KMS-11 (cell line): ENCODE results near the gene GDPD2.
A peak's percentile ranks its signal among the peaks of the same experiment; 100 is the strongest.

Experiments
- H2AFZ ChIP-seq: fragments of 200-600 bp; sonication (generic); 2 replicates; pipeline ENCODE4 v1.6.1; 2016; ENCODE audit warnings: antibody characterized with exemption, mixed run types, low read depth
- H3K27ac ChIP-seq: fragments of 200-600 bp; sonication (generic); 2 replicates; pipeline ENCODE4 v1.6.1; 2016; ENCODE audit warnings: mild to moderate bottlenecking, mixed run types
- H3K27me3 ChIP-seq: fragments of 200-600 bp; sonication (generic); 2 replicates; pipeline ENCODE4 v1.6.1; 2017; ENCODE audit warnings: mild to moderate bottlenecking, low read depth, mixed run types, moderate library complexity; ENCODE audit not compliant: insufficient read depth
- H3K36me3 ChIP-seq: fragments of 200-600 bp; sonication (generic); 2 replicates; pipeline ENCODE4 v1.6.1; 2017; ENCODE audit warnings: mild to moderate bottlenecking, mixed run types; ENCODE audit not compliant: insufficient read depth
- H3K4me1 ChIP-seq: fragments of 200-600 bp; sonication (generic); 2 replicates; pipeline ENCODE4 v1.6.1; 2016; ENCODE audit warnings: mild to moderate bottlenecking, low read depth, mixed run types; ENCODE audit not compliant: poor library complexity, severe bottlenecking
- H3K4me2 ChIP-seq: fragments of 200-600 bp; sonication (generic); 2 replicates; pipeline ENCODE4 v1.7.0; 2016; ENCODE audit warnings: mild to moderate bottlenecking, mixed run types
- H3K4me3 ChIP-seq: fragments of 200-600 bp; sonication (generic); IDR thresholded peaks from 2 replicates; pipeline ENCODE4 v1.6.1; 2017; ENCODE audit warnings: low read depth, low read length, mixed read lengths; ENCODE audit not compliant: insufficient read depth
- H3K79me2 ChIP-seq: fragments of 200-600 bp; sonication (generic); 2 replicates; pipeline ENCODE4 v1.6.1; 2016; ENCODE audit warnings: low read depth, mixed run types; ENCODE audit not compliant: insufficient read depth
- H3K9ac ChIP-seq: fragments of 200-600 bp; sonication (generic); 2 replicates; pipeline ENCODE4 v1.6.1; 2016; ENCODE audit warnings: mild to moderate bottlenecking, mixed run types
- H4K20me1 ChIP-seq: fragments of 200-600 bp; sonication (generic); 2 replicates; pipeline ENCODE4 v1.6.1; 2016; ENCODE audit warnings: mild to moderate bottlenecking, mixed run types; ENCODE audit not compliant: insufficient read depth
- CTCF ChIP-seq: fragments of 200-600 bp; sonication (generic); conservative IDR thresholded peaks from 2 replicates; pipeline ENCODE4 v1.6.1; 2017; ENCODE audit warnings: low read depth, mild to moderate bottlenecking, antibody characterized with exemption, low read length, moderate library complexity, mixed read lengths

The GDPD2 gene

GRCh38 chrX:70434914-70435586, 11.9 kb downstream of the GDPD2 start:
- Histone ChIP-seq H3K4me2 (peak overlapping the region; percentile 64), H2AFZ (peak overlapping the region; percentile 38; the same call in 1 of the 2 replicates), H3K27me3 (no peaks in the 10 kb centered on the region), H3K4me3 (no peak overlapping the region), H3K79me2 (no peaks in the 10 kb centered on the region), H3K36me3 (no peaks in the 10 kb centered on the region), H3K4me1 (peaks cover 53% of the 10 kb centered on the region), H4K20me1 (no peaks in the 10 kb centered on the region), H3K27ac (peak overlapping the region; percentile 70), H3K9ac (peak overlapping the region; percentile 96)
- no peak for TF ChIP-seq CTCF

DNA sequence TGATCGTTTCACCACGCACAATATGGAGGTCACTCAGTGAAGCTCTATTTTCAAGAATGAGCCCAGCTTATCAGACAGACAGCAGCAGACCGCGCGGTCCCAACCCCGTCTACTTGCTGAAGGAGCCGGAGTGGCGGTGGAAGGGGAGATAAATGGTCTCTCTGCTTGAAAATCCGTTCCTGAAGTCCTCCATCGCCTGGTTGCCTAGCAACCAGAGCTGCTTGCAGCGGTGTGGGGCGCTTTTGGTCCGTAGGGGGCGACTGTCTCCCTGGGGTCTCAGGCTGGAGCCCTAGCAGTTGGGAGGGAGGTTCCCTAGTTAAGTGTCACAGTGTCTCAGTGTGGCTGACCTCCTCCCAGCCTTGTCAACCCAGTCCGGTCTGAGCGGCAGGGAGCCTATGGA, 13.2 kb downstream of the GDPD2 start:
- Histone ChIP-seq H3K27ac (peak overlapping the region; percentile 35; the same call in 1 of the 2 replicates), H3K4me3 (no peak overlapping the region), H3K4me1 (peaks cover 56% of the 10 kb centered on the region), H3K79me2 (no peaks in the 10 kb centered on the region), H4K20me1 (no peaks in the 10 kb centered on the region), H3K4me2 (peak overlapping the region; percentile 63), H3K27me3 (no peaks in the 10 kb centered on the region), H2AFZ (no peak overlapping the region), H3K9ac (no peak overlapping the region), H3K36me3 (no peaks in the 10 kb centered on the region)
- TF ChIP-seq CTCF, result no peak

- Histone ChIP-seq H3K4me3 (no peak overlapping the region), H3K4me2 (peak overlapping the region; percentile 63), H3K79me2 (no peaks in the 10 kb centered on the region), H3K9ac (no peak overlapping the region), H3K27me3 (no peaks in the 10 kb centered on the region), H2AFZ (no peak overlapping the region), H4K20me1 (no peaks in the 10 kb centered on the region), H3K4me1 (peaks cover 56% of the 10 kb centered on the region), H3K27ac (peak overlapping the region; percentile 35), H3K36me3 (no peaks in the 10 kb centered on the region)
- no peak for TF ChIP-seq CTCF
These were observed 13.9 kb downstream of the GDPD2 start for GRCh38 chrX:70437011-70437410.

- no peaks in the 10 kb centered on the region for H4K20me1 ChIP-seq
- H3K27ac ChIP-seq, result peak overlapping the region; percentile 63; the same call in 1 of the 2 replicates
- H3K4me2 ChIP-seq, result peak overlapping the region; percentile 73
- no peaks in the 10 kb centered on the region for H3K36me3 ChIP-seq
- TF ChIP-seq CTCF, result no peak
- no peak overlapping the region for H3K4me3 ChIP-seq
- H3K79me2 ChIP-seq, result no peaks in the 10 kb centered on the region
- no peak overlapping the region for H2AFZ ChIP-seq
- H3K9ac ChIP-seq, result no peak overlapping the region
- no peaks in the 10 kb centered on the region for H3K27me3 ChIP-seq
- peaks cover 53% of the 10 kb centered on the region for H3K4me1 ChIP-seq
These were observed 15.0 kb downstream of the GDPD2 start for GRCh38 chrX:70437921-70438665.
